Endothelial cell of umbilical vein (primary cell): ENCODE measurements around the gene VPS16. TPM values are rescaled to one million over a fixed set of nuclear protein-coding genes. Genes with fewer than 3 reads are reported as not detected.

Experiments
- BruUV-seq: library from RNA; stranded (reverse); fragments of 400-500 nt; replicated peaks from 2 replicates; lab custom pipeline; 2021; lab: Mats Ljungman, UMichigan
- CTCF ChIA-PET: fragments of 300-600, 350-600 bp; sonication (Branson Sonifier 250); formaldehyde crosslinking; loops from one replicate; lab custom pipeline; 2021; ENCODE audit warnings: antibody characterized with exemption, inconsistent platforms; lab: Charles Lee
- POLR2A ChIA-PET: fragments of 300-600, 350-600 bp; sonication (Branson Sonifier 250); formaldehyde crosslinking; loops from one replicate; lab custom pipeline; 2021; ENCODE audit warnings: antibody characterized with exemption, inconsistent platforms; lab: Charles Lee
- DNase-seq: peaks from one replicate; pipeline ENCODE4 v3.0.0-alpha.2; 2011; ENCODE audit warnings: low read depth, low spot score
- FAIRE-seq: peaks from 2 replicates; lab custom pipeline; 2011; peaks lifted over from hg19 to GRCh38; lab: Jason Lieb, UNC
- H2AFZ ChIP-seq: 2 replicates; pipeline ENCODE4 v1.6.0; 2012; ENCODE audit warnings: low read depth, low read length, control low read depth, inconsistent platforms
- H3K27ac ChIP-seq: 2 replicates; pipeline ENCODE4 v1.5.1; 2011; ENCODE audit warnings: low read depth, mild to moderate bottlenecking, control low read depth, low read length, moderate library complexity; ENCODE audit not compliant: insufficient read depth
- H3K27me3 ChIP-seq, 2 experiments: 2 replicates each; pipeline versions ENCODE4 v1.6.0 to v1.6.1; 2011; ENCODE audit warnings: low read length in 2 of 2, mixed read lengths in 1 of 2; ENCODE audit not compliant: control insufficient read depth in 2 of 2, insufficient read depth in 2 of 2
- H3K36me3 ChIP-seq, 2 experiments: 2 replicates in 1 of 2; 3 replicates in 1 of 2; pipeline ENCODE4 v1.5.1; 2011; ENCODE audit warnings: low read length in 2 of 2, mild to moderate bottlenecking in 1 of 2, moderate library complexity in 1 of 2; ENCODE audit not compliant: control insufficient read depth in 2 of 2, insufficient read depth in 2 of 2; ENCODE audit errors: extremely low read depth in 1 of 2
- H3K4me1 ChIP-seq: 3 replicates; pipeline ENCODE4 v1.5.1; 2011; ENCODE audit warnings: mild to moderate bottlenecking, low read length; ENCODE audit not compliant: control insufficient read depth, insufficient read depth; ENCODE audit errors: extremely low read depth
- H3K4me2 ChIP-seq: 2 replicates; pipeline ENCODE4 v1.6.1; 2011; ENCODE audit warnings: low read length, control low read depth, mixed read lengths; ENCODE audit not compliant: insufficient read depth
- H3K4me3 ChIP-seq, 3 experiments: fragments of 200-600 bp in 1 of 3; sonication (generic), shearing (Covaris generic) in 1 of 3; replicated peaks in 1 of 3; 2 replicates each; pipeline ENCODE4 v1.5.1; 2011 to 2016; ENCODE audit warnings: control low read depth in 3 of 3, low read length in 3 of 3, mild to moderate bottlenecking in 2 of 3, inconsistent platforms in 1 of 3, low read depth in 1 of 3, moderate library complexity in 1 of 3; ENCODE audit not compliant: insufficient read depth in 1 of 3
- H3K79me2 ChIP-seq: 2 replicates; pipeline ENCODE4 v1.6.0; 2012; ENCODE audit warnings: low read length, inconsistent platforms; ENCODE audit not compliant: control insufficient read depth, insufficient read depth
- H3K9ac ChIP-seq: replicated peaks from 2 replicates; pipeline ENCODE3; 2011; ENCODE audit warnings: low read length, control low read depth; ENCODE audit not compliant: insufficient read depth; ENCODE audit errors: extremely low read depth
- H3K9me1 ChIP-seq: replicated peaks from 3 replicates; pipeline ENCODE4 v1.6.0; 2011; ENCODE audit warnings: mild to moderate bottlenecking, low read length; ENCODE audit not compliant: control insufficient read depth, insufficient read depth; ENCODE audit errors: extremely low read depth
- H3K9me3 ChIP-seq: replicated peaks from 2 replicates; pipeline ENCODE4 v1.5.1; 2012; ENCODE audit warnings: low read length, inconsistent platforms; ENCODE audit not compliant: control insufficient read depth, insufficient read depth
- H4K20me1 ChIP-seq: replicated peaks from 2 replicates; pipeline ENCODE3; 2011; ENCODE audit warnings: mild to moderate bottlenecking, low read length; ENCODE audit not compliant: control insufficient read depth, insufficient read depth; ENCODE audit errors: extremely low read depth
- EZH2 ChIP-seq: IDR thresholded peaks from 2 replicates; pipeline ENCODE4 v1.6.1; 2012; ENCODE audit warnings: borderline replicate concordance, low read depth, mild to moderate bottlenecking, moderate library complexity, low read length, inconsistent platforms; ENCODE audit not compliant: severe bottlenecking
- FOS ChIP-seq: IDR thresholded peaks from 2 replicates; pipeline ENCODE4 v1.6.1; 2011; ENCODE audit warnings: mild to moderate bottlenecking, low read length, moderate library complexity, borderline replicate concordance; ENCODE audit not compliant: insufficient read depth
- GATA2 ChIP-seq: IDR thresholded peaks from 2 replicates; pipeline ENCODE4 v1.7.0; 2011; ENCODE audit warnings: low read depth, mild to moderate bottlenecking, moderate library complexity, mixed read lengths, low read length; ENCODE audit not compliant: insufficient read length, insufficient read depth
- JUN ChIP-seq: IDR thresholded peaks from 2 replicates; pipeline ENCODE4 v1.6.1; 2011; ENCODE audit warnings: borderline replicate concordance, low read depth; ENCODE audit not compliant: insufficient read length, insufficient read depth
- MYC ChIP-seq: IDR thresholded peaks from one replicate; pipeline ENCODE4 v1.6.1; 2011; ENCODE audit warnings: mild to moderate bottlenecking, low read depth, low read length
- dilution Hi-C: fragments of 300-500 bp; cut with MboI; formaldehyde crosslinking; loops from one replicate; pipeline ENCODE4 v1.15.0; 2019; ENCODE audit warnings: low sequenced_read_pairs; ENCODE audit not compliant: extremely low pct_ligation_motif_present
- intact Hi-C: fragments of 100-400 bp; cut with micrococcal nuclease; formaldehyde crosslinking; loops from one replicate; pipeline ENCODE4 v1.10.0; 2022
- polyA plus RNA-seq, 4 experiments: library from polyadenylated mRNA; depleted of rRNA in 3 of 4; stranded (reverse) in 3 of 4; unstranded in 1 of 4; fragments of >200 nt; gene quantifications; 2 replicates each; pipeline versions ENCODE4 v1.2.1 to v1.2.3, GENCODE V29; 2011 to 2012; ENCODE audit warnings: missing spikeins in 1 of 4
- total RNA-seq: library from RNA; stranded (reverse); gene quantifications from 2 replicates; pipeline ENCODE4 v1.2.3, GENCODE V29; 2021
- TF ChIP-seq, protein P1 (sequence below), 2 donors: IDR thresholded peaks; 1 replicate in 1 of 2; 2 replicates in 1 of 2; pipeline ENCODE4 v1.5.1; 2011; ENCODE audit warnings: low read length in 2 of 2, mild to moderate bottlenecking in 2 of 2, moderate library complexity in 2 of 2, control low read depth in 1 of 2, inconsistent platforms in 1 of 2, low read depth in 1 of 2; ENCODE audit not compliant: insufficient read depth in 1 of 2; ENCODE audit errors: extremely low read depth in 1 of 2

VPS16 gene
- total and polyA plus RNA-seq, 2 donors (not counting 3 experiments of a cell fraction or from before 2014, with no cell fraction given): 37.6 to 42.3 TPM

DNA sequence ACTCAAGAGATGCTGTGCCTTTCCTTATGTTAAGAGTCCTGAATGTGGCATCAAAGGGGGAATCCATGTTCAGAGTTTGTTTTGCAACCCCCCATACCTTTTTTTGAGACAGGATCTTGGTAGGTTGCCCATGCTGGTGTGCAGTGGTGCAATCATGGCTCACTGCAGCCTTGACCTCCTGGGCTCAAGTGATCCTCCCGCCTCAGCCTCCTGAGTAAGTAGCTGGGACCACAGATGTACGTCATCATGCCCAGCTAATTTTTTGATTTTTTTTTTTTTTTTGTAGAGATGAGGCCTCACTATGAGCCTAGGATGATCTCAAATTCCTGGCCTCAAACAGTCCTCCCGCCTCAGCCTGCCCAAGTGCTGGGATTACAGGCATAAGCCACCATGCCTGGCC, 49.3 kb downstream of the VPS16 start:
- Histone ChIP-seq H3K36me3 (no peaks in the 10 kb centered on the region), H3K9ac (no peak overlapping the region), H3K9me3 (no peaks in the 10 kb centered on the region), H3K27ac (no peak overlapping the region), H4K20me1 (peaks cover 2% of the 10 kb centered on the region), H3K4me3 (no peak overlapping the region), H3K4me2 (no peak overlapping the region), H2AFZ (no peak overlapping the region), H3K4me1 (peaks cover 17% of the 10 kb centered on the region), H3K9me1 (no peaks in the 10 kb centered on the region), H3K79me2 (peaks cover 79% of the 10 kb centered on the region), H3K27me3 (no peaks in the 10 kb centered on the region)
- no peak for DNase-seq
- intact Hi-C loops (no loop called here), dilution Hi-C loops (no loop called here)
- POLR2A ChIA-PET: no interaction called here
- CTCF ChIA-PET: interaction anchor here (1.1 kb wide), 1 partner anchor 11 kb away, joined by 3 read pairs; no protein-coding TSS in a partner anchor
- no peak for FAIRE-seq
- no TSS peak for BruUV-seq
- TF ChIP-seq MYC (no peak), FOS (no peak), GATA2 (no peak)

- peak overlapping the region; percentile 40 for H3K4me2 ChIP-seq
- no peak overlapping the region for H3K27ac ChIP-seq
- H3K4me3 ChIP-seq: no peak overlapping the region
- H2AFZ ChIP-seq: no peak overlapping the region
- BruUV-seq: no TSS peak
- peak; percentile 47 for DNase-seq
- peaks cover 17% of the 10 kb centered on the region for H3K4me1 ChIP-seq
- TF ChIP-seq, protein P1, sequence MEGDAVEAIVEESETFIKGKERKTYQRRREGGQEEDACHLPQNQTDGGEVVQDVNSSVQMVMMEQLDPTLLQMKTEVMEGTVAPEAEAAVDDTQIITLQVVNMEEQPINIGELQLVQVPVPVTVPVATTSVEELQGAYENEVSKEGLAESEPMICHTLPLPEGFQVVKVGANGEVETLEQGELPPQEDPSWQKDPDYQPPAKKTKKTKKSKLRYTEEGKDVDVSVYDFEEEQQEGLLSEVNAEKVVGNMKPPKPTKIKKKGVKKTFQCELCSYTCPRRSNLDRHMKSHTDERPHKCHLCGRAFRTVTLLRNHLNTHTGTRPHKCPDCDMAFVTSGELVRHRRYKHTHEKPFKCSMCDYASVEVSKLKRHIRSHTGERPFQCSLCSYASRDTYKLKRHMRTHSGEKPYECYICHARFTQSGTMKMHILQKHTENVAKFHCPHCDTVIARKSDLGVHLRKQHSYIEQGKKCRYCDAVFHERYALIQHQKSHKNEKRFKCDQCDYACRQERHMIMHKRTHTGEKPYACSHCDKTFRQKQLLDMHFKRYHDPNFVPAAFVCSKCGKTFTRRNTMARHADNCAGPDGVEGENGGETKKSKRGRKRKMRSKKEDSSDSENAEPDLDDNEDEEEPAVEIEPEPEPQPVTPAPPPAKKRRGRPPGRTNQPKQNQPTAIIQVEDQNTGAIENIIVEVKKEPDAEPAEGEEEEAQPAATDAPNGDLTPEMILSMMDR (IDR thresholded peaks at IDR 0.05; ENCODE audit: extremely low read depth in 1 of 2, insufficient read depth in 1 of 2, low read depth in 1 of 2, low read length in 2 of 2): no peak
- peak; percentile 53 for TF ChIP-seq FOS
- TF ChIP-seq EZH2: no peak
- TF ChIP-seq GATA2: peak; percentile 71
- TF ChIP-seq JUN: no peak
- POLR2A ChIA-PET: no interaction called here
- peak; percentile 24 for FAIRE-seq
- H3K27me3 ChIP-seq: no peaks in the 10 kb centered on the region
- peaks cover 2% of the 10 kb centered on the region for H4K20me1 ChIP-seq
- H3K9me1 ChIP-seq: no peaks in the 10 kb centered on the region
- peaks cover 78% of the 10 kb centered on the region for H3K79me2 ChIP-seq
- H3K36me3 ChIP-seq: no peaks in the 10 kb centered on the region
- CTCF ChIA-PET: interaction anchor here (1.1 kb wide), 1 partner anchor 10 kb away, joined by 3 read pairs; no protein-coding TSS in a partner anchor
- dilution Hi-C loops: no loop called here
- intact Hi-C loops: no loop called here
- no peak overlapping the region for H3K9ac ChIP-seq
- H3K9me3 ChIP-seq: no peaks in the 10 kb centered on the region
Measured at GRCh38 chr20:2890742-2891141, 50.2 kb downstream of the VPS16 start.
